Neural cell (in vitro differentiated cells): Measurements from ENCODE around the gene ITGAX.

ENCODE experiments used
- CTCF ChIP-seq: fragments of 450-650 bp; IDR thresholded peaks from 2 replicates; pipeline ENCODE4 v1.5.1; 2014; ENCODE audit warnings: antibody characterized with exemption, mild to moderate bottlenecking, moderate library complexity; ENCODE audit not compliant: poor library complexity, severe bottlenecking
- EP300 ChIP-seq: fragments of 450-650 bp; conservative IDR thresholded peaks from 2 replicates; pipeline ENCODE4 v1.6.1; 2014; ENCODE audit warnings: antibody characterized with exemption, mild to moderate bottlenecking, moderate library complexity; ENCODE audit not compliant: poor library complexity, severe bottlenecking
- EZH2 ChIP-seq: fragments of 200-600, 300-800 bp; shearing (Covaris generic), sonication (generic); IDR thresholded peaks from 2 replicates; pipeline ENCODE4 v1.6.1; 2014; ENCODE audit warnings: antibody characterized with exemption, low read length, borderline replicate concordance, mild to moderate bottlenecking; ENCODE audit not compliant: insufficient read depth, poor library complexity, severe bottlenecking
- MXI1 ChIP-seq: fragments of 450-650 bp; conservative IDR thresholded peaks from 2 replicates; pipeline ENCODE4 v1.6.1; 2014; ENCODE audit warnings: antibody characterized with exemption, mild to moderate bottlenecking; ENCODE audit not compliant: poor library complexity, severe bottlenecking
- POLR2AphosphoS5 ChIP-seq: IDR thresholded peaks from 2 replicates; pipeline ENCODE4 v1.6.1; 2012
- RAD21 ChIP-seq: fragments of 450-650 bp; conservative IDR thresholded peaks from 2 replicates; pipeline ENCODE4 v1.6.1; 2014; ENCODE audit warnings: antibody characterized with exemption, mild to moderate bottlenecking, moderate library complexity
- REST ChIP-seq: IDR thresholded peaks from 2 replicates; pipeline ENCODE4 v1.6.1; 2012; ENCODE audit warnings: borderline replicate concordance
- SMC3 ChIP-seq: fragments of 450-650 bp; conservative IDR thresholded peaks from 2 replicates; pipeline ENCODE4 v1.6.1; 2014; ENCODE audit warnings: antibody characterized with exemption, mild to moderate bottlenecking, moderate library complexity; ENCODE audit not compliant: poor library complexity
- TAF1 ChIP-seq: IDR thresholded peaks from 2 replicates; pipeline ENCODE4 v1.6.1; 2012; ENCODE audit warnings: low read depth

GRCh38 chr16:31371008-31371407 is 16.0 kb downstream of the ITGAX start:
- TF ChIP-seq RAD21 (no peak), CTCF (no peak), TAF1 (no peak), EP300 (no peak), REST (no peak), EZH2 (no peak), POLR2AphosphoS5 (no peak), MXI1 (no peak), SMC3 (no peak)
